H1 (cell line): ENCODE data around the gene SLC15A3. TPM values are rescaled to one million over a fixed set of nuclear protein-coding genes. Genes with fewer than 3 reads are reported as not detected.

Experiments
- CTCF ChIA-PET: fragments of 300-600 bp; sonication (Branson Sonifier 250); formaldehyde crosslinking; loops from one replicate; lab custom pipeline; 2021; ENCODE audit not compliant: partially characterized antibody; lab: Charles Lee
- POLR2A ChIA-PET: fragments of 300-600 bp; sonication (Branson Sonifier 250); formaldehyde crosslinking; loops from one replicate; lab custom pipeline; 2021; ENCODE audit warnings: inconsistent platforms; ENCODE audit not compliant: partially characterized antibody; lab: Charles Lee
- DNase-seq, 2 experiments: peaks; one replicate each; pipeline versions ENCODE4 v3.0.0 to v3.0.0-alpha.2; 2010 to 2022; ENCODE audit warnings: low spot score in 2 of 2, low read depth in 1 of 2, mixed read lengths in 1 of 2
- FAIRE-seq: peaks from 2 replicates; lab custom pipeline; 2011; peaks lifted over from hg19 to GRCh38; lab: Jason Lieb, UNC
- H2AFZ ChIP-seq: 2 replicates; pipeline ENCODE4 v1.8.1; 2012; ENCODE audit warnings: low read length, inconsistent platforms
- H2AK5ac ChIP-seq: 2 replicates; pipeline ENCODE4 v1.6.1; 2013; ENCODE audit warnings: low read depth, low read length
- H2BK120ac ChIP-seq: replicated peaks from 2 replicates; pipeline ENCODE3; 2013; ENCODE audit warnings: low read depth, low read length, inconsistent platforms
- H2BK12ac ChIP-seq: 2 replicates; pipeline ENCODE4 v1.6.1; 2013; ENCODE audit warnings: low read depth, low read length
- H2BK15ac ChIP-seq: 2 replicates; pipeline ENCODE4 v1.6.1; 2013; ENCODE audit warnings: low read length
- H2BK20ac ChIP-seq: 2 replicates; pipeline ENCODE4 v1.6.1; 2013; ENCODE audit warnings: low read length
- H2BK5ac ChIP-seq: 2 replicates; pipeline ENCODE4 v1.6.1; 2013; ENCODE audit warnings: low read depth, low read length
- H3K14ac ChIP-seq: 2 replicates; pipeline ENCODE4 v1.6.1; 2013; ENCODE audit warnings: inconsistent platforms; ENCODE audit not compliant: insufficient read length
- H3K18ac ChIP-seq: 2 replicates; pipeline ENCODE4 v1.6.1; 2013; ENCODE audit warnings: low read length; ENCODE audit errors: extremely low read depth
- H3K23ac ChIP-seq: 2 replicates; pipeline ENCODE4 v1.6.1; 2013; ENCODE audit warnings: inconsistent platforms; ENCODE audit not compliant: insufficient read length
- H3K23me2 ChIP-seq: 2 replicates; pipeline ENCODE4 v1.6.1; 2013; ENCODE audit warnings: low read depth, low read length
- H3K27ac ChIP-seq: 2 replicates; pipeline ENCODE4 v1.6.1; 2011; ENCODE audit warnings: low read depth, low read length, inconsistent platforms
- H3K27me3 ChIP-seq, 4 experiments: replicated peaks in 1 of 4; 1 replicate in 1 of 4; 2 replicates in 3 of 4; pipeline versions ENCODE4 v1.6.1 to v1.8.1; 2011 to 2013; ENCODE audit warnings: low read length in 3 of 4, mild to moderate bottlenecking in 3 of 4, inconsistent platforms in 2 of 4, mixed read lengths in 2 of 4, moderate library complexity in 1 of 4; ENCODE audit not compliant: control insufficient read depth in 3 of 4, insufficient read depth in 3 of 4; ENCODE audit errors: extremely low read depth in 1 of 4
- H3K36me3 ChIP-seq, 4 experiments: 2 replicates each; pipeline versions ENCODE4 v1.6.1 to v1.8.1; 2011 to 2013; ENCODE audit warnings: mild to moderate bottlenecking in 4 of 4, low read length in 3 of 4, moderate library complexity in 2 of 4, control low read depth in 1 of 4, inconsistent platforms in 1 of 4; ENCODE audit not compliant: insufficient read depth in 4 of 4, control insufficient read depth in 2 of 4
- H3K4ac ChIP-seq: replicated peaks from 2 replicates; pipeline ENCODE3; 2013; ENCODE audit warnings: low read length, low read depth, mixed read lengths, inconsistent platforms; ENCODE audit not compliant: insufficient read length
- H3K4me1 ChIP-seq, 4 experiments: replicated peaks in 1 of 4; 1 replicate in 1 of 4; 2 replicates in 3 of 4; pipeline versions ENCODE4 v1.6.1 to v1.8.1; 2011 to 2013; ENCODE audit warnings: low read length in 3 of 4, inconsistent platforms in 2 of 4, mixed read lengths in 1 of 4; ENCODE audit not compliant: insufficient read depth in 4 of 4, control insufficient read depth in 3 of 4
- H3K4me2 ChIP-seq, 2 experiments: 2 replicates each; pipeline versions ENCODE4 v1.6.1 to v1.8.1; 2011 to 2013; ENCODE audit warnings: low read depth in 2 of 2, low read length in 2 of 2, control low read depth in 1 of 2, inconsistent platforms in 1 of 2, mild to moderate bottlenecking in 1 of 2; ENCODE audit not compliant: insufficient read depth in 1 of 2
- H3K4me3 ChIP-seq, 4 experiments: fragments of 200-600, 300-600 bp in 1 of 4; sonication (generic), shearing (Covaris generic), sonication (Bioruptor Twin) in 1 of 4; 2 replicates each; pipeline versions ENCODE4 v1.5.1 to v1.8.1; 2011 to 2016; ENCODE audit warnings: low read length in 4 of 4, low read depth in 3 of 4, control low read depth in 2 of 4, inconsistent platforms in 2 of 4, mild to moderate bottlenecking in 2 of 4, mixed read lengths in 1 of 4, moderate library complexity in 1 of 4; ENCODE audit not compliant: insufficient read depth in 2 of 4; ENCODE audit errors: extremely low read depth in 1 of 4
- H3K56ac ChIP-seq: replicated peaks from 2 replicates; pipeline ENCODE3; 2013; ENCODE audit warnings: low read depth, mild to moderate bottlenecking, mixed read lengths, low read length, inconsistent platforms; ENCODE audit not compliant: insufficient read length
- H3K79me1 ChIP-seq: 2 replicates; pipeline ENCODE4 v1.6.1; 2013; ENCODE audit warnings: low read depth, low read length, control low read depth
- H3K79me2 ChIP-seq, 2 experiments: 2 replicates each; pipeline versions ENCODE4 v1.6.1 to v1.8.1; 2012 to 2013; ENCODE audit warnings: low read length in 2 of 2, mild to moderate bottlenecking in 2 of 2, inconsistent platforms in 1 of 2; ENCODE audit not compliant: insufficient read depth in 2 of 2, control insufficient read depth in 1 of 2
- H3K9ac ChIP-seq, 4 experiments: replicated peaks in 1 of 4; 1 replicate in 1 of 4; 2 replicates in 3 of 4; pipeline versions ENCODE4 v1.6.1 to v1.8.1; 2011 to 2013; ENCODE audit warnings: low read depth in 3 of 4, low read length in 3 of 4, control low read depth in 2 of 4, mild to moderate bottlenecking in 2 of 4, moderate library complexity in 2 of 4, inconsistent platforms in 1 of 4; ENCODE audit errors: extremely low read depth in 1 of 4
- H3K9me3 ChIP-seq, 2 experiments: 2 replicates each; pipeline versions ENCODE4 v1.6.1 to v1.8.1; 2012 to 2013; ENCODE audit warnings: mild to moderate bottlenecking in 2 of 2, moderate library complexity in 2 of 2, control low read depth in 1 of 2, inconsistent platforms in 1 of 2, low read depth in 1 of 2, low read length in 1 of 2, mixed read lengths in 1 of 2; ENCODE audit not compliant: insufficient read depth in 2 of 2
- H4K20me1 ChIP-seq, 2 experiments: replicated peaks in 1 of 2; 2 replicates each; pipeline versions ENCODE3 to v1.8.1; 2011 to 2013; ENCODE audit warnings: inconsistent platforms in 2 of 2, low read length in 2 of 2, mild to moderate bottlenecking in 1 of 2; ENCODE audit not compliant: insufficient read depth in 2 of 2, control insufficient read depth in 1 of 2
- H4K5ac ChIP-seq: 2 replicates; pipeline ENCODE4 v1.6.1; 2013; ENCODE audit warnings: low read length, low read depth, mixed read lengths, inconsistent platforms; ENCODE audit not compliant: insufficient read length
- H4K8ac ChIP-seq: 2 replicates; pipeline ENCODE4 v1.8.0; 2013; ENCODE audit warnings: mild to moderate bottlenecking, moderate library complexity, low read length, inconsistent platforms; ENCODE audit not compliant: insufficient read depth; ENCODE audit errors: extremely low read depth
- H4K91ac ChIP-seq: replicated peaks from 2 replicates; pipeline ENCODE3; 2013; ENCODE audit warnings: low read length, mixed read lengths, inconsistent platforms; ENCODE audit not compliant: insufficient read length
- POLR2AphosphoS5 ChIP-seq: IDR thresholded peaks from 2 replicates; pipeline ENCODE4 v1.6.1; 2011; ENCODE audit warnings: low read depth, low read length
- TBP ChIP-seq: IDR thresholded peaks from 2 replicates; pipeline ENCODE4 v1.6.1; 2011; ENCODE audit warnings: low read depth, low read length, improper control_type of control experiment
- WGBS, 2 experiments: shearing (Covaris generic) in 1 of 2; methylation state at CpG; one replicate each; pipeline versions ENCODE4 v1.1.6 to v1.1.7; 2013 to 2015; ENCODE audit warnings: low lambda C conversion rate in 2 of 2, mixed read lengths in 2 of 2, inconsistent platforms in 1 of 2, low coverage in 1 of 2, missing lambda C conversion rate in 1 of 2; ENCODE audit not compliant: insufficient replicate concordance in 2 of 2, insufficient coverage in 1 of 2, insufficient read length in 1 of 2; ENCODE audit errors: extremely low coverage in 1 of 2, missing lambda C conversion rate in 1 of 2; 5-methylcytosine and 5-hydroxymethylcytosine counted together
- polyA plus RNA-seq, 7 experiments: library from polyadenylated mRNA; depleted of rRNA in 3 of 7; stranded (reverse) in 5 of 7; unstranded in 2 of 7; fragments of >200 nt in 5 of 7; fragments of 200-250 nt in 2 of 7; gene quantifications; 1 replicate in 5 of 7; 2 replicates in 1 of 7; 4 replicates in 1 of 7; pipeline versions ENCODE4 v1.2.1 to v1.2.3, GENCODE V29; 2011 to 2013; ENCODE audit warnings: missing spikeins in 2 of 7, mixed read lengths in 2 of 7
- total RNA-seq: library from RNA; stranded (reverse); fragmentation: NEBNext Ultra II Directional; extraction: Animal tissue kit (Norgen Biotek cat#: 25700); gene quantifications from 2 replicates; pipeline ENCODE4 v1.2.1, GENCODE V29; 2021

The SLC15A3 gene
- total and polyA plus RNA-seq, 2 of the 8 experiments (the other 6 are each of a cell fraction or from before 2014, with no cell fraction given), result 25.8 to 31.0 TPM

- TF ChIP-seq POLR2AphosphoS5 (peak; percentile 49; the same call in 1 of the 2 replicates), TBP (no peak)
- H3K36me3 ChIP-seq, result peaks cover 0 to 10% (median 5%) of the 10 kb centered on the region in 4 experiments; a peak in 5 of 8 replicates
- H4K20me1 ChIP-seq, result peaks cover 0 to 5% of the 10 kb centered on the region in 2 experiments
- no peak overlapping the region for H3K27ac ChIP-seq
- H3K4me2 ChIP-seq, result no peak overlapping the region
- no peak overlapping the region for H3K23ac ChIP-seq
- no peak overlapping the region for H2BK5ac ChIP-seq
- no peaks in the 10 kb centered on the region for H3K27me3 ChIP-seq
- H3K4ac ChIP-seq, result no peak overlapping the region
- H3K56ac ChIP-seq, result no peak overlapping the region
- no peak overlapping the region for H2BK12ac ChIP-seq
- H2BK120ac ChIP-seq, result no peak overlapping the region
- FAIRE-seq, result no peak
- no peak overlapping the region for H4K91ac ChIP-seq
- no peaks in the 10 kb centered on the region for H3K9me3 ChIP-seq
- CTCF ChIA-PET, result interaction anchor here (1.2 to 2.3 kb wide), 6 partner anchors 9 to 190 kb away, joined by 3 to 5 read pairs (median 4); no protein-coding TSS in a partner anchor
- no peak overlapping the region for H2BK20ac ChIP-seq
- no peak overlapping the region for H3K9ac ChIP-seq
- no peak overlapping the region for H4K5ac ChIP-seq
- H3K79me1 ChIP-seq, result no peaks in the 10 kb centered on the region
- POLR2A ChIA-PET, result interaction anchor here (1.3 to 1.7 kb wide), 3 partner anchors 14 to 24 kb away, joined by 3 to 5 read pairs (median 5); partner anchors contain the start of gene TMEM132A
- DNase-seq, result no peak
- no peak overlapping the region for H4K8ac ChIP-seq
- H2AFZ ChIP-seq, result no peak overlapping the region
- H3K79me2 ChIP-seq, result no peaks in the 10 kb centered on the region
- H3K18ac ChIP-seq, result no peak overlapping the region
- no peak overlapping the region for H2BK15ac ChIP-seq
- H3K14ac ChIP-seq, result no peak overlapping the region
- no peaks in the 10 kb centered on the region; a peak in 2 of 7 replicates for H3K4me1 ChIP-seq
- no peaks in the 10 kb centered on the region for H3K23me2 ChIP-seq
- WGBS, 2 experiments, result 98% methylated on average over 7 of the region's 7 CpGs; no CpG with 5 or more reads in 1 of the 2 experiments
- no peak overlapping the region for H2AK5ac ChIP-seq
- no peak overlapping the region for H3K4me3 ChIP-seq
These were observed 12.7 kb downstream of the SLC15A3 start for GRCh38 chr11:60939301-60939700.
